ENCODE results near the gene DNM3. TPM values are rescaled to one million over a fixed set of nuclear protein-coding genes. Genes with fewer than 3 reads are reported as not detected.

The DNM3 gene
- total RNA-seq, 1 donor from 2014 or later, result 9.6 TPM

DNA sequence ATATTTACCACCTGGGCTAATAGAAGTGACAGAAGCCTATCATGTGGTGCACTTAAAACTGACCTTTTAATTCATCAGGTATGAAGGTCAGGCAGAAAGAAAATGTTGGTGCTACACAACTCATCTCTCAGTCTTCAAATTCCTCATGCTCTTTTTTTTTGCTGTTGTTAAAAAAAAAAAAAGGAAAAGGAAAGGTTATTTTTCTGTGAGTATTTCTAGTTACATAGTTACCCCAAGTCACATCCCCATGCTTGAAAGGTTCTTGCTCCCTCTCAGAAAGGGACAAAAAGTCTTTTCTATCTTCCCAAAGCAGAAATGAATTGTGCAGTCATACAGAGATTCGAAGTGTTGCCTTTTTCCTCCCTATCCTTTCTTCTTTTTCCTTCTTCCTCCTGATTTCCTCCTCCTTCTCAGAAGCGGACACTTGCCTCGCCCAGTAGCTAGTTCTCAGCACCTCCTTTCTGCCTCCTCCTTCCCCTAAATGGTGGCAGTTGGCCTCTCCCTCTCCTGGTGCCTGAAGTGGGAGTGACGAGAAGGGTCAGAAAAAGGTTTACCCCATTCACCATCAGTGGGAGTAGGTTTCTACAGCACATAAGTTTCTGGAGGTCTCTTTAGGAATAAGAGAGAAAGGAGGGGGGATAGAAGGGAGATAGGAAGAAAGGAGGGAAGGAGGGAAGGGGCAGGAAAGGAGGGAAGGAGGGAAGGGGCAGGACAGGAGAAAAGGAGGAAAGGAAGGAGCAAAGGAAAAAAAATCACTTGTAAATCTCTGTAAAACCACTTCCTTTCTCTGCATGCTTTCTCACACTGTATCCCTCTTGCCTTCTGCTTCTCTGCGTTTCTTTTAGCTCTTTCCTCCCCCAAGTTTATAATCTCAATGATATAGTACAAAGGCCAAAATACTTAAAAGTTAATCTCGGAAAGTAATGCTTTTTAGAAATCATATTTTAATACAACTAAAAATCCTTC, 558.7 kb downstream of the DNM3 start:
- Histone ChIP-seq H3K27ac (peak overlapping the region; percentile 79 to 87), H3K4me1 (peaks cover 3 to 44% of the 10 kb centered on the region in 2 donors), H3K36me3 (no peaks in the 10 kb centered on the region), H3K4me3 (no peak overlapping the region), H3K27me3 (no peaks in the 10 kb centered on the region), H3K9me3 (no peaks in the 10 kb centered on the region)
- TF ChIP-seq, protein P1, sequence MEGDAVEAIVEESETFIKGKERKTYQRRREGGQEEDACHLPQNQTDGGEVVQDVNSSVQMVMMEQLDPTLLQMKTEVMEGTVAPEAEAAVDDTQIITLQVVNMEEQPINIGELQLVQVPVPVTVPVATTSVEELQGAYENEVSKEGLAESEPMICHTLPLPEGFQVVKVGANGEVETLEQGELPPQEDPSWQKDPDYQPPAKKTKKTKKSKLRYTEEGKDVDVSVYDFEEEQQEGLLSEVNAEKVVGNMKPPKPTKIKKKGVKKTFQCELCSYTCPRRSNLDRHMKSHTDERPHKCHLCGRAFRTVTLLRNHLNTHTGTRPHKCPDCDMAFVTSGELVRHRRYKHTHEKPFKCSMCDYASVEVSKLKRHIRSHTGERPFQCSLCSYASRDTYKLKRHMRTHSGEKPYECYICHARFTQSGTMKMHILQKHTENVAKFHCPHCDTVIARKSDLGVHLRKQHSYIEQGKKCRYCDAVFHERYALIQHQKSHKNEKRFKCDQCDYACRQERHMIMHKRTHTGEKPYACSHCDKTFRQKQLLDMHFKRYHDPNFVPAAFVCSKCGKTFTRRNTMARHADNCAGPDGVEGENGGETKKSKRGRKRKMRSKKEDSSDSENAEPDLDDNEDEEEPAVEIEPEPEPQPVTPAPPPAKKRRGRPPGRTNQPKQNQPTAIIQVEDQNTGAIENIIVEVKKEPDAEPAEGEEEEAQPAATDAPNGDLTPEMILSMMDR (IDR thresholded peaks at IDR 0.05), result no peak
- no peak for DNase-seq (ENCODE audit: low spot score in 2 of 2)
- intact Hi-C loops (cut with DNase I), result loop anchor here (1.0 to 5.0 kb wide), 9 partner anchors 41 to 357 kb away; partner anchors contain the start of genes PIGC and SUCO

DNA sequence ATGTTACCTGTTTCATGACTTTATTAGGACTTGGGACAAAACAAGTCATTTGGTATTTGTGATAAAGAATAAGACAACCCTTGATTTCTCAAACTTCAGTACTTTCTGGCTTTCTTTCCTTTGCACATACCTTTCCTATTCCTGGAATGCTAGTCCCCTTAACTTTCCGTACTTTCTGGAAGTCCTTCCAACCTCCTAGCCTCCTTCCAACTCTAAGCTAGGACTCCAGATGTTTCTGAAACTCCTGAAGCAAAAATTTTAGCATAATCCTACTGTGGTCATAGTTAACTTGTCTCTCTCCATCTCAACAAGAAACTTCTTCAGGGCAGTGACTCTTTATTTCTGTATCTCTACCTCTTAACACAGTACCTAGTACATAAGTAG, 559.4 kb downstream of the DNM3 start:
- H3K27ac ChIP-seq, result peak overlapping the region; percentile 79 to 87

DNA sequence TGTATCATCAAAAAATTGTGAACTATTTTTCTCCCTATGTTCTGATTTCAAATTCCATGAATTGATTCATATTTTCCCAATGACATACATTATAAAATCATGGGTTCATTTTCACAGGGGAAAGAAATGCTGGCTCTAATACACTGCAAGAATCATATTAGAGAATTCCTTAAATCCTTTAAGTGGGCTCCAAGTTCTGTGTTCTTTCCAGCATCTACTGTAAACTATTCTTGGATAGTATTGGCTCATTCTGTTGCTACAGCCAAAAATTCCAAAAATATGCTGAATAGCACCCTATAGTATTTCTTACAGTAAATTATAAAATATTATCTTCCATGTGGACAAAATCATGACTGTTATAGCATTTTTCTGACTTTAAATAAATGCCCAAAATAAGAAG, 560.2 kb downstream of the DNM3 start:
- H3K27me3 ChIP-seq, result no peaks in the 10 kb centered on the region
- intact Hi-C loops (cut with DNase I), result loop anchor here (2.0 kb wide), 1 partner anchor 359 kb away; no protein-coding TSS in a partner anchor
- TF ChIP-seq, protein P1 (IDR thresholded peaks at IDR 0.05), result no peak
- no peak overlapping the region for H3K4me3 ChIP-seq
- H3K36me3 ChIP-seq, result no peaks in the 10 kb centered on the region
- H3K4me1 ChIP-seq, result peaks cover 3 to 44% of the 10 kb centered on the region in 2 donors
- peak overlapping the region; percentile 79 to 87 for H3K27ac ChIP-seq
- DNase-seq (ENCODE audit: low spot score in 2 of 2), result no peak
- H3K9me3 ChIP-seq, result no peaks in the 10 kb centered on the region

More for the DNA sequence above, 559.4 kb downstream of the DNM3 start:
- TF ChIP-seq, protein P1 (IDR thresholded peaks at IDR 0.05), result no peak
- no peaks in the 10 kb centered on the region for H3K9me3 ChIP-seq
- intact Hi-C loops (cut with DNase I), result loop anchor here (1.0 to 2.0 kb wide), 2 partner anchors 310 to 358 kb away; no protein-coding TSS in a partner anchor
- H3K36me3 ChIP-seq, result no peaks in the 10 kb centered on the region
- no peaks in the 10 kb centered on the region for H3K27me3 ChIP-seq
- no peak overlapping the region for H3K4me3 ChIP-seq
- no peak for DNase-seq (ENCODE audit: low spot score in 2 of 2)
- H3K4me1 ChIP-seq, result peaks cover 3 to 44% of the 10 kb centered on the region in 2 donors

DNA sequence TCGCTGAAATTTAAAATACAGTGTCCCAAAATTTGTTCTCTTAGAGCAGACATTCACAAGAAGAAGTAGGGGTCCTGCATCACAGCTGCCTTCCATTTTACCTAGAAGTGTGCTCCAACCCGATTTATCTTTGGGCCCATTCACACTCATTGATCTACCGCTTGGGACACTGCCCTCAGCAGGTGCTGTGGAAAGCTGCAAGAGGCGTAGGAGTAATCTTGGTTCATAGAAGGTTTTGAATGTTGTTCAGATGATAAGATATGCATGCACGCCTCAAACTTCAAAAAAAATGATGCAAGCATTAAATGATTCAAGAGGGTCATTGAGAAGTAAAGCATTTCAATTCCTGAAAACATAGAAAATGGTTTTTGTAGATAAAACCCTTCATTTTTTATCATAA, 560.6 kb downstream of the DNM3 start:
- intact Hi-C loops (cut with DNase I), result loop anchor here (2.0 kb wide), 1 partner anchor 359 kb away; no protein-coding TSS in a partner anchor
- Histone ChIP-seq H3K36me3 (no peaks in the 10 kb centered on the region), H3K9me3 (no peaks in the 10 kb centered on the region), H3K4me1 (peaks cover 3 to 44% of the 10 kb centered on the region in 2 donors), H3K27me3 (no peaks in the 10 kb centered on the region), H3K27ac (peak overlapping the region; percentile 79 to 87), H3K4me3 (no peak overlapping the region)
- TF ChIP-seq, protein P1 (IDR thresholded peaks at IDR 0.05), result peak in 1 of 3 experiments; percentile 27
- no peak for DNase-seq (ENCODE audit: low spot score in 2 of 2)

DNA sequence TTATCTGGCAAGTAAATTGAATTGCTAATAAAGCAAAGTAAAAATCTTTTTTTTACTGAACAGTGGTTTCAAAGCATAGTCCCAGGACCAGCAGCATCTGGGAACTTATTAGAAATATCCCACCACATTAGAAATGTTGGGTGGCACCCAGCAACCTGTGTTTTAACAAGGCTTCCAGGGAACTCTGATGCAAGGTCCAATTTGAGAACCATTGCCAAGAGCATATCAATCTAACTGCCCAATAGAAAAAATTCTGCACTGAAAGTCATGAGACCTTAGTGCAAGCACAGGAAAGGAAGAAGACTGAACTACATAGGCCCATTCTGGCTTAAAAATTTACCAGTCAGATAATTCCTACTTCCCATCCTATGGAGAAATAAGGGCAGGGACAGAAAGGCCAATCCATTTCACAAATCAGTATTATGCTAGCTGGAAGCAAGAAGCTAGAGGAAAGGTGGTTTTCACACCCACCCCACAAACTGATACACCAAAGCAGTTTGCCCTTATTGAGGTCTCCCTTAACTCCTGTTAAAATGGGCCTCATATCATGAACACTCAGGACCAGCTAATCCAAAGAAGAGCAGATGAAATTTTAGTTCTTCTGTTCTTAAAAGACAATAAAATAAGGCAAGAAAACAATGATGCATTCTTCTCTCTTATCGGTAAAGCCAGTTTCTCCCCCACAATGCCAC, 561.7 kb downstream of the DNM3 start:
- Histone ChIP-seq H3K9me3 (no peaks in the 10 kb centered on the region), H3K4me3 (no peak overlapping the region), H3K4me1 (peaks cover 3 to 38% of the 10 kb centered on the region in 2 donors), H3K36me3 (no peaks in the 10 kb centered on the region), H3K27me3 (no peaks in the 10 kb centered on the region), H3K27ac (no peak overlapping the region)
- TF ChIP-seq, protein P1 (IDR thresholded peaks at IDR 0.05), result no peak
- no peak for DNase-seq (ENCODE audit: low spot score in 2 of 2)
- intact Hi-C loops (cut with DNase I), result no loop called here

Data from ascending aorta (tissue), 2 donors.